GM23338 (cell line): ENCODE results near the gene PDYN.

Experiments used
- CREB1 ChIP-seq: fragments of 250-450 bp; sonication (Bioruptor Pico); IDR thresholded peaks from 2 replicates; pipeline ENCODE4 v1.5.0; 2020; ENCODE audit warnings: low read depth, mild to moderate bottlenecking, moderate library complexity
- ETS1 ChIP-seq: IDR thresholded peaks from 2 replicates; pipeline ENCODE4 v1.6.1; 2016; ENCODE audit warnings: antibody characterized with exemption
- EZH2 ChIP-seq: fragments of 200-600 bp; sonication (generic); IDR thresholded peaks from one replicate; pipeline ENCODE4 v1.8.0; 2017; ENCODE audit warnings: antibody characterized with exemption, mild to moderate bottlenecking, low read depth; ENCODE audit not compliant: unreplicated experiment
- EZH2phosphoT487 ChIP-seq: fragments of 200-600 bp; sonication (generic); IDR thresholded peaks from one replicate; pipeline ENCODE4 v1.8.1; 2018; ENCODE audit warnings: antibody characterized with exemption; ENCODE audit not compliant: unreplicated experiment
- JUNB ChIP-seq: IDR thresholded peaks from one replicate; pipeline ENCODE4 v1.6.1; 2016; ENCODE audit warnings: antibody characterized with exemption; ENCODE audit not compliant: unreplicated experiment
- NANOG ChIP-seq: IDR thresholded peaks from 2 replicates; pipeline ENCODE4 v1.6.1; 2016; ENCODE audit warnings: antibody characterized with exemption, borderline replicate concordance
- POLR2AphosphoS5 ChIP-seq: IDR thresholded peaks from 2 replicates; pipeline ENCODE4 v1.6.1; 2016; ENCODE audit warnings: antibody characterized with exemption, low read depth
- STAT1 ChIP-seq: IDR thresholded peaks from one replicate; pipeline ENCODE4 v1.6.1; 2016; ENCODE audit warnings: antibody characterized with exemption; ENCODE audit not compliant: unreplicated experiment
- ZNF114 ChIP-seq: fragments of 250-450 bp; sonication (Bioruptor Pico); IDR thresholded peaks from 2 replicates; pipeline ENCODE4 v1.5.0; 2020; ENCODE audit warnings: mild to moderate bottlenecking, moderate library complexity
- ZNF331 ChIP-seq: fragments of 250-450 bp; sonication (Bioruptor Pico); IDR thresholded peaks from 2 replicates; pipeline ENCODE4 v1.5.0; 2020; ENCODE audit warnings: low read depth, mild to moderate bottlenecking, moderate library complexity
- ZNF462 ChIP-seq: fragments of 250-450 bp; sonication (Bioruptor Pico); IDR thresholded peaks from 2 replicates; pipeline ENCODE4 v1.5.0; 2020; ENCODE audit warnings: mild to moderate bottlenecking, moderate library complexity
- TF ChIP-seq, protein P1 (sequence below), 2 experiments: fragments of 200-600 bp in 1 of 2; sonication (generic) in 1 of 2; conservative IDR thresholded peaks; 2 replicates each; pipeline versions ENCODE4 v1.5.1 to v1.6.1; 2016 to 2017; ENCODE audit warnings: antibody characterized with exemption in 2 of 2, low read depth in 2 of 2, mild to moderate bottlenecking in 2 of 2, moderate library complexity in 1 of 2
- TF ChIP-seq, protein P2 (sequence below): IDR thresholded peaks from one replicate; pipeline ENCODE4 v1.6.1; 2018; ENCODE audit warnings: antibody characterized with exemption; ENCODE audit not compliant: unreplicated experiment

- TF ChIP-seq EZH2phosphoT487 = no peak
- TF ChIP-seq, protein P1, sequence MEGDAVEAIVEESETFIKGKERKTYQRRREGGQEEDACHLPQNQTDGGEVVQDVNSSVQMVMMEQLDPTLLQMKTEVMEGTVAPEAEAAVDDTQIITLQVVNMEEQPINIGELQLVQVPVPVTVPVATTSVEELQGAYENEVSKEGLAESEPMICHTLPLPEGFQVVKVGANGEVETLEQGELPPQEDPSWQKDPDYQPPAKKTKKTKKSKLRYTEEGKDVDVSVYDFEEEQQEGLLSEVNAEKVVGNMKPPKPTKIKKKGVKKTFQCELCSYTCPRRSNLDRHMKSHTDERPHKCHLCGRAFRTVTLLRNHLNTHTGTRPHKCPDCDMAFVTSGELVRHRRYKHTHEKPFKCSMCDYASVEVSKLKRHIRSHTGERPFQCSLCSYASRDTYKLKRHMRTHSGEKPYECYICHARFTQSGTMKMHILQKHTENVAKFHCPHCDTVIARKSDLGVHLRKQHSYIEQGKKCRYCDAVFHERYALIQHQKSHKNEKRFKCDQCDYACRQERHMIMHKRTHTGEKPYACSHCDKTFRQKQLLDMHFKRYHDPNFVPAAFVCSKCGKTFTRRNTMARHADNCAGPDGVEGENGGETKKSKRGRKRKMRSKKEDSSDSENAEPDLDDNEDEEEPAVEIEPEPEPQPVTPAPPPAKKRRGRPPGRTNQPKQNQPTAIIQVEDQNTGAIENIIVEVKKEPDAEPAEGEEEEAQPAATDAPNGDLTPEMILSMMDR (conservative IDR thresholded peaks at IDR 0.05; ENCODE audit: low read depth in 2 of 2) = no peak
- TF ChIP-seq EZH2 = no peak
- TF ChIP-seq, protein P2, sequence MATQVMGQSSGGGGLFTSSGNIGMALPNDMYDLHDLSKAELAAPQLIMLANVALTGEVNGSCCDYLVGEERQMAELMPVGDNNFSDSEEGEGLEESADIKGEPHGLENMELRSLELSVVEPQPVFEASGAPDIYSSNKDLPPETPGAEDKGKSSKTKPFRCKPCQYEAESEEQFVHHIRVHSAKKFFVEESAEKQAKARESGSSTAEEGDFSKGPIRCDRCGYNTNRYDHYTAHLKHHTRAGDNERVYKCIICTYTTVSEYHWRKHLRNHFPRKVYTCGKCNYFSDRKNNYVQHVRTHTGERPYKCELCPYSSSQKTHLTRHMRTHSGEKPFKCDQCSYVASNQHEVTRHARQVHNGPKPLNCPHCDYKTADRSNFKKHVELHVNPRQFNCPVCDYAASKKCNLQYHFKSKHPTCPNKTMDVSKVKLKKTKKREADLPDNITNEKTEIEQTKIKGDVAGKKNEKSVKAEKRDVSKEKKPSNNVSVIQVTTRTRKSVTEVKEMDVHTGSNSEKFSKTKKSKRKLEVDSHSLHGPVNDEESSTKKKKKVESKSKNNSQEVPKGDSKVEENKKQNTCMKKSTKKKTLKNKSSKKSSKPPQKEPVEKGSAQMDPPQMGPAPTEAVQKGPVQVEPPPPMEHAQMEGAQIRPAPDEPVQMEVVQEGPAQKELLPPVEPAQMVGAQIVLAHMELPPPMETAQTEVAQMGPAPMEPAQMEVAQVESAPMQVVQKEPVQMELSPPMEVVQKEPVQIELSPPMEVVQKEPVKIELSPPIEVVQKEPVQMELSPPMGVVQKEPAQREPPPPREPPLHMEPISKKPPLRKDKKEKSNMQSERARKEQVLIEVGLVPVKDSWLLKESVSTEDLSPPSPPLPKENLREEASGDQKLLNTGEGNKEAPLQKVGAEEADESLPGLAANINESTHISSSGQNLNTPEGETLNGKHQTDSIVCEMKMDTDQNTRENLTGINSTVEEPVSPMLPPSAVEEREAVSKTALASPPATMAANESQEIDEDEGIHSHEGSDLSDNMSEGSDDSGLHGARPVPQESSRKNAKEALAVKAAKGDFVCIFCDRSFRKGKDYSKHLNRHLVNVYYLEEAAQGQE = no peak
- TF ChIP-seq POLR2AphosphoS5 = no peak
- TF ChIP-seq ETS1 = no peak
- no peak for TF ChIP-seq JUNB
- no peak for TF ChIP-seq CREB1 (CRISPR knock-in tag)
- TF ChIP-seq ZNF331 = no peak
- no peak for TF ChIP-seq ZNF114 (CRISPR knock-in tag)
- TF ChIP-seq NANOG = no peak
- TF ChIP-seq ZNF462 (CRISPR knock-in tag) = no peak
- no peak for TF ChIP-seq STAT1
These were observed 35.4 kb downstream of the PDYN start for GRCh38 chr20:1958426-1958825.
